A549 (cell line): ENCODE measurements around the gene TNFAIP8. TPM values are rescaled to one million over a fixed set of nuclear protein-coding genes. Genes with fewer than 3 reads are reported as not detected.

ENCODE experiments used
- ATAC-seq, 2 experiments: fragments of 200-7000 bp in 1 of 2; fragments of >200 bp in 1 of 2; cut with Nextera tagmentation in 1 of 2; cut with Tn5 transposase in 1 of 2; 3 replicates each; pipeline versions ENCODE4 v1.8.0 to v1.9.1; 2018 to 2020; ENCODE audit warnings: mild to moderate bottlenecking in 1 of 2, moderate library complexity in 1 of 2
- CTCF ChIA-PET: fragments of 300-600 bp; sonication (Branson Sonifier 250); formaldehyde crosslinking; extraction: SDS; loops from one replicate; lab custom pipeline; 2021; ENCODE audit warnings: antibody characterized with exemption, inconsistent platforms; lab: Yijun Ruan, JAX
- POLR2A ChIA-PET: fragments of 350-600 bp; formaldehyde crosslinking; extraction: SDS; loops from one replicate; lab custom pipeline; 2021; ENCODE audit warnings: antibody characterized with exemption, inconsistent platforms; lab: Yijun Ruan, JAX
- DNase-seq, 2 experiments: peaks; one replicate each; pipeline versions ENCODE4 v3.0.0 to v3.0.0-alpha.2; 2011 to 2016; ENCODE audit warnings: low read depth in 1 of 2, low spot score in 1 of 2
- FAIRE-seq: peaks from 2 replicates; lab custom pipeline; 2011; peaks lifted over from hg19 to GRCh38; lab: Jason Lieb, UNC
- H3K27ac ChIP-seq, 2 experiments: fragments of >200 bp; sonication (Bioruptor Twin); formaldehyde crosslinking; 3 replicates each; pipeline ENCODE4 v1.5.1; 2016 to 2017
- H3K4me1 ChIP-seq: fragments of >200 bp; sonication (Bioruptor Twin); formaldehyde crosslinking; 3 replicates; pipeline ENCODE4 v1.6.1; 2016
- H3K4me2 ChIP-seq: fragments of >200 bp; sonication (Bioruptor Twin); formaldehyde crosslinking; 3 replicates; pipeline ENCODE4 v1.6.1; 2016
- H3K4me3 ChIP-seq: fragments of >200 bp; sonication (Bioruptor Twin); formaldehyde crosslinking; 3 replicates; pipeline ENCODE4 v1.5.1; 2016
- H3K9me3 ChIP-seq: fragments of >200 bp; sonication (Bioruptor Twin); formaldehyde crosslinking; 3 replicates; pipeline ENCODE4 v1.6.1; 2016
- CBX2 ChIP-seq: fragments of 200-600 bp; sonication (generic); IDR thresholded peaks from 2 replicates; pipeline ENCODE4 v1.6.1; 2016; ENCODE audit warnings: low read depth, mild to moderate bottlenecking, borderline replicate concordance
- CEBPB ChIP-seq, 2 experiments: fragments of >200 bp in 1 of 2; sonication (Bioruptor Twin) in 1 of 2; formaldehyde crosslinking in 1 of 2; IDR thresholded peaks; 2 replicates each; pipeline ENCODE4 v1.6.1; 2012 to 2016
- EHMT2 ChIP-seq: fragments of 200-600 bp; sonication (generic); IDR thresholded peaks from 2 replicates; pipeline ENCODE4 v1.6.1; 2016; ENCODE audit warnings: antibody characterized with exemption, low read depth, mild to moderate bottlenecking, moderate library complexity
- FOXS1 ChIP-seq: fragments of 250-450 bp; sonication (Bioruptor Pico); IDR thresholded peaks from 2 replicates; pipeline ENCODE4 v1.5.0; 2020; ENCODE audit warnings: mild to moderate bottlenecking, moderate library complexity
- HOXA7 ChIP-seq: fragments of 250-450 bp; sonication (Bioruptor Pico); IDR thresholded peaks from 2 replicates; pipeline ENCODE4 v1.5.0; 2020; ENCODE audit warnings: mild to moderate bottlenecking, moderate library complexity
- JUN ChIP-seq, 2 experiments: fragments of >200 bp; sonication (Bioruptor Twin); formaldehyde crosslinking; IDR thresholded peaks; 2 replicates in 1 of 2; 3 replicates in 1 of 2; pipeline ENCODE4 v1.6.1; 2016 to 2017
- MAFK ChIP-seq: fragments of 450-650 bp; IDR thresholded peaks from 2 replicates; pipeline ENCODE4 v1.6.1; 2014; ENCODE audit not compliant: partially characterized antibody
- POLR2A ChIP-seq: IDR thresholded peaks from 2 replicates; pipeline ENCODE4 v1.6.1; 2012; ENCODE audit warnings: mild to moderate bottlenecking, low read length
- RFX5 ChIP-seq: fragments of 450-650 bp; IDR thresholded peaks from 2 replicates; pipeline ENCODE4 v1.7.1; 2014; ENCODE audit warnings: antibody characterized with exemption, mild to moderate bottlenecking, moderate library complexity
- RNF2 ChIP-seq: fragments of 200-600 bp; sonication (generic); IDR thresholded peaks from 2 replicates; pipeline ENCODE4 v1.6.1; 2016; ENCODE audit warnings: low read depth, mild to moderate bottlenecking, antibody characterized with exemption, moderate library complexity, borderline replicate concordance
- TP53 ChIP-seq: fragments of 250-450 bp; sonication (Bioruptor Pico); IDR thresholded peaks from 2 replicates; pipeline ENCODE4 v1.5.0; 2021; ENCODE audit warnings: mild to moderate bottlenecking, moderate library complexity
- ZC3H11A ChIP-seq: fragments of 450-650 bp; IDR thresholded peaks from 2 replicates; pipeline ENCODE4 v1.6.1; 2014; ENCODE audit warnings: antibody characterized with exemption, mild to moderate bottlenecking
- ZFP36 ChIP-seq: fragments of 450-650 bp; IDR thresholded peaks from 2 replicates; pipeline ENCODE4 v1.6.1; 2014; ENCODE audit warnings: borderline replicate concordance; ENCODE audit not compliant: partially characterized antibody
- WGBS: methylation state at CpG from one replicate; pipeline ENCODE4 v1.1.6; 2017; ENCODE audit errors: missing lambda C conversion rate; 5-methylcytosine and 5-hydroxymethylcytosine counted together
- polyA plus RNA-seq, 4 experiments: library from polyadenylated mRNA; depleted of rRNA in 3 of 4; stranded (reverse); fragments of >200 nt; fragmentation: RNase III in 1 of 4; extraction: RNeasy Plus Mini Kit Qiagen cat#74134 plus additional on column Dnase treatment in 1 of 4; gene quantifications; 2 replicates in 3 of 4; 3 replicates in 1 of 4; pipeline ENCODE4 v1.2.3, GENCODE V29; 2011 to 2017
- TF ChIP-seq, protein P1 (sequence below): IDR thresholded peaks from 2 replicates; pipeline ENCODE4 v1.6.1; 2012
- TF ChIP-seq, protein P2 (sequence below): fragments of >200 bp; sonication (Bioruptor Twin); formaldehyde crosslinking; IDR thresholded peaks from 3 replicates; pipeline ENCODE4 v1.5.1; 2016
- TF ChIP-seq, protein P3 (sequence below): fragments of >200 bp; sonication (Bioruptor Twin); formaldehyde crosslinking; IDR thresholded peaks from 3 replicates; pipeline ENCODE4 v1.6.1; 2016

TNFAIP8 gene
- polyA plus RNA-seq, 2 of the 4 experiments (the other 2 are of a cell fraction) = 34.9 to 35.7 TPM

DNA sequence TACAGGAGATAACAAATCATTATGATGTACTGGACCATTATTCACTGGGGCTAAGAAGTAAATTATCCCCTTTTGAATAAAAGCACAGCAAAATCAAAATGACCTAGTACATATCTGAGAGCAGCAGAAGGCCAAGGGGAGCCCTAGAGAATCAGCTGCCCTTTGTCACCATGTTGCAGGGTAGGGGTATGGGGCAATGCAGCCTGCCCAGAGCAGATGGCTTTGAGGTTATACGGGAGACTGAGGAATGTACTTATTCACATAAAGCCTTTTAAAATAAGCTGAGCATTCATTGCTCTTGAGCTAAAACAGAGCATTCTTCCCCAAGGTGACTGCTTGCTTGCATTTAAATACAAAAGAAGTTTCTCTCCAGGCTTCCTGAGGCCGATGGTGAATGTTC lies 2.6 kb upstream of the TNFAIP8 start:
- WGBS = 83% methylated on average over 2 of the region's 2 CpGs
- H3K4me2 ChIP-seq = no peak overlapping the region
- H3K4me1 ChIP-seq = peaks cover 6% of the 10 kb centered on the region; the same call in 1 of the 3 replicates
- ChIA-PET CTCF (interaction anchor here (1.8 to 1.9 kb wide), 3 partner anchors 10 to 365 kb away, joined by 4 to 9 read pairs (median 8); partner anchors contain the start of gene DTWD2), POLR2A (no interaction called here)
- FAIRE-seq (no peak), ATAC-seq (no peak), DNase-seq (no peak)
- no peak overlapping the region for H3K4me3 ChIP-seq
- TF ChIP-seq RNF2 (no peak), RFX5 (no peak), HOXA7 (CRISPR knock-in tag) (no peak)
- no peak overlapping the region for H3K27ac ChIP-seq
- no peaks in the 10 kb centered on the region for H3K9me3 ChIP-seq

DNA sequence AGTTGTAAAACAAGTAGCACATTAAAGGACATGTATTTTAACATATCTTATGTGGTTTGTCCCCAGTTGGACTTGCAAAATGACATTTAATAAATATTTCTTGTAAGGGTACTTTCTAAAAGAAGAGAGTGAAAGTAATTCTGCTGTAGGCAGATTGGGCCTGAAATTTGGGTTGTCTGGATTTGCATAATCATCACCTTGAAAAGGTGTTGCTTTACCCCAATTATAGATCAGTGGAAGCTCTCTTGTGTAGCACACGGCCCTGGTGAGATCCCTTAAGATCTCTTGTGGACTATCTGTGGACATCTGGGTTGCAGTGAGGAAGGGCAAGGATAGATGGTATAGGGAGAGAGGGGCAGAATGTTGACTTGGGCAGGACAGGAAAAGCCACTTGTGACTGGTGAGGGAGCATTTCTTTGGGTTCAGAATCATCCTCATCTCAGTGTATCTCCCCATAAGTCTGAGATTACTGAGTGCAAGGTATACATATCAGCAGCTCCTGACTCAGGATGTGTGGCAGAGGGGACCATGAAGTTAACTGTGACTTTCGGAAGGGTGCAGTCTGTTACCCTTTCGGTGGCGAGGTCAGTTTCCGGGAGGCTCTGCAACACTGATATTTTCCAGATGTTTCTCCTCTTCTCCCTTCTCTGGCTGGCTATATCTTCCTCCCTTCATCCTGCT lies 2.0 kb upstream of the TNFAIP8 start:
- TF ChIP-seq EHMT2 (no peak), FOXS1 (CRISPR knock-in tag) (no peak), MAFK (no peak), POLR2A (no peak), JUN (IDR thresholded peaks at IDR 0.05) (no peak), CEBPB (IDR thresholded peaks at IDR 0.05) (no peak)
- TF ChIP-seq, protein P1, sequence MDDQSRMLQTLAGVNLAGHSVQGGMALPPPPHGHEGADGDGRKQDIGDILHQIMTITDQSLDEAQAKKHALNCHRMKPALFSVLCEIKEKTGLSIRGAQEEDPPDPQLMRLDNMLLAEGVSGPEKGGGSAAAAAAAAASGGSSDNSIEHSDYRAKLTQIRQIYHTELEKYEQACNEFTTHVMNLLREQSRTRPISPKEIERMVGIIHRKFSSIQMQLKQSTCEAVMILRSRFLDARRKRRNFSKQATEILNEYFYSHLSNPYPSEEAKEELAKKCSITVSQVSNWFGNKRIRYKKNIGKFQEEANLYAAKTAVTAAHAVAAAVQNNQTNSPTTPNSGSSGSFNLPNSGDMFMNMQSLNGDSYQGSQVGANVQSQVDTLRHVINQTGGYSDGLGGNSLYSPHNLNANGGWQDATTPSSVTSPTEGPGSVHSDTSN = no peak
- TF ChIP-seq, protein P2, sequence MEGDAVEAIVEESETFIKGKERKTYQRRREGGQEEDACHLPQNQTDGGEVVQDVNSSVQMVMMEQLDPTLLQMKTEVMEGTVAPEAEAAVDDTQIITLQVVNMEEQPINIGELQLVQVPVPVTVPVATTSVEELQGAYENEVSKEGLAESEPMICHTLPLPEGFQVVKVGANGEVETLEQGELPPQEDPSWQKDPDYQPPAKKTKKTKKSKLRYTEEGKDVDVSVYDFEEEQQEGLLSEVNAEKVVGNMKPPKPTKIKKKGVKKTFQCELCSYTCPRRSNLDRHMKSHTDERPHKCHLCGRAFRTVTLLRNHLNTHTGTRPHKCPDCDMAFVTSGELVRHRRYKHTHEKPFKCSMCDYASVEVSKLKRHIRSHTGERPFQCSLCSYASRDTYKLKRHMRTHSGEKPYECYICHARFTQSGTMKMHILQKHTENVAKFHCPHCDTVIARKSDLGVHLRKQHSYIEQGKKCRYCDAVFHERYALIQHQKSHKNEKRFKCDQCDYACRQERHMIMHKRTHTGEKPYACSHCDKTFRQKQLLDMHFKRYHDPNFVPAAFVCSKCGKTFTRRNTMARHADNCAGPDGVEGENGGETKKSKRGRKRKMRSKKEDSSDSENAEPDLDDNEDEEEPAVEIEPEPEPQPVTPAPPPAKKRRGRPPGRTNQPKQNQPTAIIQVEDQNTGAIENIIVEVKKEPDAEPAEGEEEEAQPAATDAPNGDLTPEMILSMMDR = no peak
- no peak overlapping the region for H3K4me3 ChIP-seq
- FAIRE-seq (no peak), ATAC-seq (no peak), DNase-seq (no peak)
- no peak overlapping the region for H3K4me2 ChIP-seq
- POLR2A ChIA-PET = no interaction called here
- H3K27ac ChIP-seq = no peak overlapping the region
- 92% methylated on average over 5 of the region's 5 CpGs for WGBS
- H3K9me3 ChIP-seq = no peaks in the 10 kb centered on the region
- H3K4me1 ChIP-seq = peaks cover 4% of the 10 kb centered on the region; the same call in 1 of the 3 replicates
- CTCF ChIA-PET = interaction anchor here (1.8 to 1.9 kb wide), 3 partner anchors 9 to 365 kb away, joined by 4 to 9 read pairs (median 8); partner anchors contain the start of gene DTWD2

DNA sequence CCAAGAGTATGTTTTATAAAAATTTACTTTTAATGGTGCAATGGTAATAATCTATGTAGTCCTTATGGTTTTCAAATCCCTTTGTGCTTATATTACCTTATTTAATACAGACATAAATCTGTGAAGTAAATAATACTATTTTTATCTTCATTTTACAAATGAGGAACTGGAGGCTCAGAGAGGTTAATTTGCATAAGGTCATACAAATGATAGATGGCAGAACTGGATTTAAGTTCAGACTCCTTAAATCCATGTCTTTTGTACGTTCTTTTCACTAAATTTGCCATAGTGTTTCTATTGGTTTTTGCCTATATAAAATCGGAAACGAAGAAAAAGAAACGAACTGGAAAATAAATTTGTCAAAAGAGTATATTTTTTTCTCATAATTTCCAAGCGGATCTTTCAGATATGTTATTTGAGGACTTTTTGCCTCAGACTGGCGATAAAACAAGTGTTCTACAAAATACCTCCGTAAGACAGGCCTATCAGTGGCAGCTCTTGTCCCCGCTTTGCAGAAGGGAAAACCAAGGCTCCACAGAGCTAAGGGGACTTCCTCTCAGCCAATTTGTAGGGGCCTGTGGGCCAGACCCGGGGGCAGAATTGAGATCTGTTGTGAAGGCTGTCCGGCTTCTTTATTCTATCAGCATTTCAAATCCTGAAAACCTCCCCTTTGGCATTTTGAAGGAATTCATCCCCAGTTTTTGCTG lies 1.1 kb upstream of the TNFAIP8 start:
- no peaks in the 10 kb centered on the region for H3K9me3 ChIP-seq
- no peak for DNase-seq
- H3K4me3 ChIP-seq = no peak overlapping the region
- peaks cover 1% of the 10 kb centered on the region; the same call in 1 of the 3 replicates for H3K4me1 ChIP-seq
- CTCF ChIA-PET = interaction anchor here (1.4 to 1.8 kb wide), 2 partner anchors 57 to 366 kb away, joined by 4 to 8 read pairs; partner anchors contain the start of gene DTWD2
- TF ChIP-seq CBX2 = no peak
- TF ChIP-seq ZFP36 = no peak
- TF ChIP-seq TP53 = no peak
- TF ChIP-seq, protein P3, sequence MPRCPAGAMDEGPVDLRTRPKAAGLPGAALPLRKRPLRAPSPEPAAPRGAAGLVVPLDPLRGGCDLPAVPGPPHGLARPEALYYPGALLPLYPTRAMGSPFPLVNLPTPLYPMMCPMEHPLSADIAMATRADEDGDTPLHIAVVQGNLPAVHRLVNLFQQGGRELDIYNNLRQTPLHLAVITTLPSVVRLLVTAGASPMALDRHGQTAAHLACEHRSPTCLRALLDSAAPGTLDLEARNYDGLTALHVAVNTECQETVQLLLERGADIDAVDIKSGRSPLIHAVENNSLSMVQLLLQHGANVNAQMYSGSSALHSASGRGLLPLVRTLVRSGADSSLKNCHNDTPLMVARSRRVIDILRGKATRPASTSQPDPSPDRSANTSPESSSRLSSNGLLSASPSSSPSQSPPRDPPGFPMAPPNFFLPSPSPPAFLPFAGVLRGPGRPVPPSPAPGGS = no peak
- TF ChIP-seq ZC3H11A = no peak
- TF ChIP-seq, all 56 proteins: peak for 0
- no peak for ATAC-seq
- Histone ChIP-seq H3K4me2 (no peak overlapping the region), H3K27ac (no peak overlapping the region)
- 92% methylated on average over 10 of the region's 10 CpGs for WGBS
- no peak for FAIRE-seq
- POLR2A ChIA-PET = no interaction called here
